HG03521 (cell line): ENCODE data around the gene SKA2.
"Not testable (repeated sequence)": the region's sequence is repeated elsewhere in the genome, so short reads cannot be mapped to it uniquely, and the experiment has no call there.

Experiments
- ATAC-seq: cut with Tn5 transposase; IDR thresholded peaks from one replicate; pipeline ENCODE4 v1.9.1; 2021; ENCODE audit warnings: mild to moderate bottlenecking, moderate library complexity; ENCODE audit not compliant: unreplicated experiment

The SKA2 gene

GRCh38 chr17:59105852-59106462 lies 49.0 kb downstream of the SKA2 start:
- no peak for ATAC-seq

DNA sequence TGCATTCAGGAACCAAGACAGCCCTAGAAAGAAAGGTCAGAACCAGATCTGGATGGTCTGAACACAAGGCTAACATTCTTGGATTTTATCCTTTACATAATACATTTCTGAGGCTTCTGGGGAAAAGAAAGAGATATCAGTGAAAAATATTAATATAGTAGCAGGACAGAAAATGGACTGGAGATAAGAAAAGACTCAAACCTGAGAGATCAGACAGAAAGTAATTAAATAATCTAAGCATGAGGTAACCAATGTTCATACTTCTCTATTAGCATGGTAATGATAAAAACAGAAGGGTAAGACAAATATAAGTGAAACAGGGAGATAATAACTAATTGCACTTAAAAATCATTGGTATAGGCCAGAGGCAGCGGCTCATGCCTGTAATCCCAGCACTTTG lies 53.8 kb downstream of the SKA2 start:
- ATAC-seq = no peak

- ATAC-seq = no peak
These were observed 57.1 kb downstream of the SKA2 start for GRCh38 chr17:59097876-59098275.

- no peak for ATAC-seq
These were observed 60.0 kb downstream of the SKA2 start for GRCh38 chr17:59094861-59095530.

- ATAC-seq = no peak
These were observed 61.2 kb downstream of the SKA2 start for GRCh38 chr17:59093702-59094231.

GRCh38 chr17:59093145-59093701 lies 61.8 kb downstream of the SKA2 start:
- ATAC-seq = no peak

GRCh38 chr17:59090593-59090992 lies 64.4 kb downstream of the SKA2 start:
- not testable (repeated sequence) for ATAC-seq

DNA sequence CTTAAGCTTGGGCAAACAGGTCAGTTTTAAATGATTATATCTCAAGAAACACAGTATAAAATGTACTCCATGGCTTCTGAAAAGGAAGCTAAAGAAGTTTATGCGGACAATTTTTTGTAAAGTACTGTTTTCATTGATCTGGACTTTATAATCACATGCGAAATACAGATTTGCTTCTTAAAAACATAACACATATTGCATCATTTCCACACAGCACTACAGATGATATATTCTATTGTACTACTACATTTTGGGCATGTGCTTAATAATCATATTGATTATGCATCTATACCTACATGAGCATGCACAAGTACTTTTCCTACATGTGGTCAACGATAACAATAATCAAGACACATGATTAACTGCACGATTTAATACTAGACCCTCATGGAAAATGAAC lies 70.8 kb downstream of the SKA2 start:
- no peak for ATAC-seq

- no peak for ATAC-seq
These were observed 80.5 kb downstream of the SKA2 start for GRCh38 chr17:59074494-59074893.

DNA sequence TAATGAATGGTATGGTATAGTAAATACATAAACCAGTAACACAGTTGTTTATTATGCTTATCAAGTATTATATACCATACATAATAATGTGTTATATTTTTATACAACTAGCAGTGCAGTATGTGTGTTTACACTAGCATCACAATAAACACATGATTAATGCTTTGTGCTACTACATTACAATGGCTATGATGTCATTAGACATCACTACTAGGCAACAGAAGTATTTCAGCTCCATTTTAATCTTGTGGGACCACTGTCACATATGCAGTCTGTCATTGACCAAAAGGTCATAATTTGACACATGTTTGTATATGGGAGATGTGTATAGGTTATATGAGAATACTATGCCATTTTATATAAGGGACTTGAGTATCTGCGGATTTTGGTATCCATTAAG lies 81.0 kb downstream of the SKA2 start:
- no peak for ATAC-seq

- ATAC-seq = no peak
These were observed 85.1 kb downstream of the SKA2 start for GRCh38 chr17:59069856-59070255.

DNA sequence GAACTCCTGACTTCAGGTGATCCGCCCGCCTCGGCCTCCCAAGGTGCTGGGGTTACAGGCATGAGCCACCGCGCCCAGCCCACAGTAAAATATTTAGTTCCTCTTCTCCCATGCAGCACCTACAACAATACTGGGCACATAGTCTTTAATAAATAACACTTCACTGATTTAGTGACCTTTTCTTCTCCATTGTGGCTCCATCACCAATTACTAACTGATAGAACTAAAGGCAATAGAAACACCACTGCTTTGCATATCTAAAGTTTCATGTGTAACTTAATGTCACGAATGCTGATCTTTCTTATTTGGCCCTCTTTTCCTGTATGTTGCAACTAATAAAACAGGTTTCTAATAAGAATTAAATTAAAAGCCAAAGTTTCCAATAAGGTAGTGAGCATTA lies 87.2 kb downstream of the SKA2 start:
- ATAC-seq = no peak

GRCh38 chr17:59067340-59067739 lies 87.6 kb downstream of the SKA2 start:
- no peak for ATAC-seq

- no peak for ATAC-seq
These were observed 92.5 kb downstream of the SKA2 start for GRCh38 chr17:59062509-59062908.
